Liver (tissue), 9 donors: Measurements from ENCODE around the gene LSM6. TPM values are rescaled to one million over a fixed set of nuclear protein-coding genes. Genes with fewer than 3 reads are reported as not detected.

Source experiments
- DNase-seq: peaks from one replicate; pipeline ENCODE4 v3.0.0-alpha.2; 2017; ENCODE audit warnings: low spot score
- H3K27ac ChIP-seq, 2 donors: one replicate each; pipeline ENCODE4 v1.7.0; 2013; ENCODE audit warnings: inconsistent platforms in 2 of 2, low read length in 2 of 2, control low read depth in 1 of 2, low read depth in 1 of 2, mild to moderate bottlenecking in 1 of 2
- H3K27me3 ChIP-seq, 4 donors: one replicate each; pipeline versions ENCODE4 v1.6.1 to v1.7.0; 2013; ENCODE audit warnings: low read length in 3 of 4, inconsistent platforms in 1 of 4, mild to moderate bottlenecking in 1 of 4, moderate library complexity in 1 of 4; ENCODE audit not compliant: control insufficient read depth in 4 of 4, insufficient read depth in 4 of 4
- H3K36me3 ChIP-seq, 4 donors: one replicate each; pipeline versions ENCODE4 v1.6.1 to v1.7.0; 2013; ENCODE audit warnings: low read length in 3 of 4, mild to moderate bottlenecking in 3 of 4, low read depth in 1 of 4, moderate library complexity in 1 of 4; ENCODE audit not compliant: control insufficient read depth in 4 of 4, insufficient read depth in 3 of 4
- H3K4me1 ChIP-seq, 4 donors: one replicate each; pipeline versions ENCODE4 v1.6.1 to v1.7.0; 2013; ENCODE audit warnings: low read length in 3 of 4, mild to moderate bottlenecking in 3 of 4, moderate library complexity in 1 of 4; ENCODE audit not compliant: control insufficient read depth in 4 of 4, insufficient read depth in 4 of 4
- H3K4me3 ChIP-seq, 3 donors: one replicate each; pipeline versions ENCODE4 v1.6.1 to v1.7.0; 2013; ENCODE audit warnings: low read length in 3 of 3, control low read depth in 1 of 3, low read depth in 1 of 3, mild to moderate bottlenecking in 1 of 3
- H3K9ac ChIP-seq, 2 donors: one replicate each; pipeline ENCODE4 v1.7.0; 2013; ENCODE audit warnings: low read length in 2 of 2, mild to moderate bottlenecking in 2 of 2, moderate library complexity in 2 of 2, control low read depth in 1 of 2, low read depth in 1 of 2
- H3K9me3 ChIP-seq, 4 donors: one replicate each; pipeline versions ENCODE4 v1.6.1 to v1.7.0; 2013; ENCODE audit warnings: low read length in 3 of 4; ENCODE audit not compliant: control insufficient read depth in 4 of 4
- EGR1 ChIP-seq, 2 donors: IDR thresholded peaks; 2 replicates each; pipeline ENCODE4 v1.6.1; 2016 to 2018; ENCODE audit warnings: antibody characterized with exemption in 2 of 2, low read depth in 2 of 2
- FOXA2 ChIP-seq: IDR thresholded peaks from 2 replicates; pipeline ENCODE4 v1.6.1; 2016; ENCODE audit warnings: antibody characterized with exemption
- GABPA ChIP-seq, 2 donors: IDR thresholded peaks in 1 of 2; conservative IDR thresholded peaks in 1 of 2; 2 replicates each; pipeline ENCODE4 v1.6.1; 2016; ENCODE audit warnings: antibody characterized with exemption in 2 of 2, mild to moderate bottlenecking in 1 of 2, moderate library complexity in 1 of 2
- HNF4A ChIP-seq, 2 donors: conservative IDR thresholded peaks; 2 replicates each; pipeline ENCODE4 v1.6.1; 2016; ENCODE audit warnings: antibody characterized with exemption in 2 of 2, mild to moderate bottlenecking in 2 of 2
- HNF4G ChIP-seq: IDR thresholded peaks from 2 replicates; pipeline ENCODE4 v1.6.1; 2016; ENCODE audit warnings: antibody characterized with exemption
- JUND ChIP-seq, 2 donors: IDR thresholded peaks; 2 replicates each; pipeline ENCODE4 v1.6.1; 2016; ENCODE audit warnings: antibody characterized with exemption in 2 of 2
- NR2F2 ChIP-seq: IDR thresholded peaks from 2 replicates; pipeline ENCODE4 v1.6.1; 2016; ENCODE audit warnings: antibody characterized with exemption
- RAD21 ChIP-seq, 2 donors: IDR thresholded peaks; 2 replicates each; pipeline ENCODE4 v1.6.1; 2016; ENCODE audit warnings: antibody characterized with exemption in 2 of 2, mild to moderate bottlenecking in 2 of 2
- RXRA ChIP-seq, 2 donors: IDR thresholded peaks; 2 replicates each; pipeline ENCODE4 v1.6.1; 2017 to 2018; ENCODE audit warnings: antibody characterized with exemption in 2 of 2, mild to moderate bottlenecking in 1 of 2
- SP1 ChIP-seq: IDR thresholded peaks from 2 replicates; pipeline ENCODE4 v1.6.1; 2018; ENCODE audit warnings: antibody characterized with exemption, mild to moderate bottlenecking
- YY1 ChIP-seq: IDR thresholded peaks from 2 replicates; pipeline ENCODE4 v1.6.1; 2016; ENCODE audit warnings: antibody characterized with exemption, mild to moderate bottlenecking
- WGBS: extraction: QIAGEN DNeasy Blood & Tissue Kit; methylation state at CpG from one replicate; pipeline ENCODE4 v1.1.7; 2013; 5-methylcytosine and 5-hydroxymethylcytosine counted together
- polyA plus RNA-seq, 2 donors: library from polyadenylated mRNA; stranded (reverse) in 1 of 2; unstranded in 1 of 2; fragments of 200-250 nt in 1 of 2; fragments of >200 nt in 1 of 2; fragmentation: Nextera tagmentation in 1 of 2; extraction: Ambion mirVana in 1 of 2; gene quantifications; one replicate each; pipeline versions ENCODE4 v1.2.1 to v1.2.3, GENCODE V29; 2013 to 2015
- total RNA-seq, 2 donors: library from RNA; depleted of rRNA; stranded (reverse); fragments of >200 nt; gene quantifications; one replicate each; pipeline ENCODE4 v1.2.3, GENCODE V29; 2014
- TF ChIP-seq, protein P1 (sequence below): IDR thresholded peaks from 2 replicates; pipeline ENCODE4 v1.6.1; 2016; ENCODE audit warnings: antibody characterized with exemption
- TF ChIP-seq, protein P2 (sequence below): IDR thresholded peaks from 2 replicates; pipeline ENCODE4 v1.6.1; 2016; ENCODE audit warnings: antibody characterized with exemption, mild to moderate bottlenecking
- TF ChIP-seq, protein P3 (sequence below): IDR thresholded peaks from 2 replicates; pipeline ENCODE4 v1.6.1; 2016; ENCODE audit warnings: antibody characterized with exemption
- TF ChIP-seq, protein P4 (sequence below): IDR thresholded peaks from 2 replicates; pipeline ENCODE4 v1.6.1; 2016; ENCODE audit warnings: antibody characterized with exemption
- donor health status: healthy.
- donor health status: healthy.
- donor health status: healthy.
- donor health status: healthy.
- donor health status: healthy.

Gene LSM6
- total and polyA plus RNA-seq, 4 donors: 14.7 to 26.9 (median 24.2) TPM

DNA sequence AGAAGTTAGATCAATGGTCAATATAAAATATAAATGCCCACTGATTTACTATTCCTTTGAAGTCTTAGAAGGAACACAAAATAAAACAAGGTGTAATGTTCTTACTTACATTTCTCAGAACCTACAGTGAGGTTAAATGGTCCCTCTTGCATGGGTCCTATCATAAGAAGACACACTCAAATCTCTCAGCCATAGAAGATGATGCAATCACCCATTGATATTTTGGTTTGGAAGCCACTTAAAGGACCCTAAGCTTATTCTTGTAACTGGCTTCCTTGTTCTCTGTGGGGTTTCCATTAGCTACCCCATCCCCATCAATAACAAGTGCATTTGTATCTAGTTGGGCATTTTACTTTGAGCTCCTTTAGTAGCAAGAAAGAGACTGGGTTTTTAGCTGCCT, 53.9 kb downstream of the LSM6 start:
- no peak overlapping the region for H3K9ac ChIP-seq
- DNase-seq: no peak
- no peak overlapping the region for H3K4me3 ChIP-seq
- no peak for TF ChIP-seq RXRA (IDR thresholded peaks at IDR 0.05)
- no peak for TF ChIP-seq EGR1 (IDR thresholded peaks at IDR 0.05; ENCODE audit: low read depth in 2 of 2)
- TF ChIP-seq, protein P1, sequence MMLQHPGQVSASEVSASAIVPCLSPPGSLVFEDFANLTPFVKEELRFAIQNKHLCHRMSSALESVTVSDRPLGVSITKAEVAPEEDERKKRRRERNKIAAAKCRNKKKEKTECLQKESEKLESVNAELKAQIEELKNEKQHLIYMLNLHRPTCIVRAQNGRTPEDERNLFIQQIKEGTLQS: no peak
- no peak for TF ChIP-seq JUND (IDR thresholded peaks at IDR 0.05)
- TF ChIP-seq RAD21 (IDR thresholded peaks at IDR 0.05): no peak
- no peak for TF ChIP-seq GABPA (IDR thresholded peaks at IDR 0.05 in 1 of 2, conservative IDR thresholded peaks at IDR 0.05 in 1 of 2)
- TF ChIP-seq, protein P2, sequence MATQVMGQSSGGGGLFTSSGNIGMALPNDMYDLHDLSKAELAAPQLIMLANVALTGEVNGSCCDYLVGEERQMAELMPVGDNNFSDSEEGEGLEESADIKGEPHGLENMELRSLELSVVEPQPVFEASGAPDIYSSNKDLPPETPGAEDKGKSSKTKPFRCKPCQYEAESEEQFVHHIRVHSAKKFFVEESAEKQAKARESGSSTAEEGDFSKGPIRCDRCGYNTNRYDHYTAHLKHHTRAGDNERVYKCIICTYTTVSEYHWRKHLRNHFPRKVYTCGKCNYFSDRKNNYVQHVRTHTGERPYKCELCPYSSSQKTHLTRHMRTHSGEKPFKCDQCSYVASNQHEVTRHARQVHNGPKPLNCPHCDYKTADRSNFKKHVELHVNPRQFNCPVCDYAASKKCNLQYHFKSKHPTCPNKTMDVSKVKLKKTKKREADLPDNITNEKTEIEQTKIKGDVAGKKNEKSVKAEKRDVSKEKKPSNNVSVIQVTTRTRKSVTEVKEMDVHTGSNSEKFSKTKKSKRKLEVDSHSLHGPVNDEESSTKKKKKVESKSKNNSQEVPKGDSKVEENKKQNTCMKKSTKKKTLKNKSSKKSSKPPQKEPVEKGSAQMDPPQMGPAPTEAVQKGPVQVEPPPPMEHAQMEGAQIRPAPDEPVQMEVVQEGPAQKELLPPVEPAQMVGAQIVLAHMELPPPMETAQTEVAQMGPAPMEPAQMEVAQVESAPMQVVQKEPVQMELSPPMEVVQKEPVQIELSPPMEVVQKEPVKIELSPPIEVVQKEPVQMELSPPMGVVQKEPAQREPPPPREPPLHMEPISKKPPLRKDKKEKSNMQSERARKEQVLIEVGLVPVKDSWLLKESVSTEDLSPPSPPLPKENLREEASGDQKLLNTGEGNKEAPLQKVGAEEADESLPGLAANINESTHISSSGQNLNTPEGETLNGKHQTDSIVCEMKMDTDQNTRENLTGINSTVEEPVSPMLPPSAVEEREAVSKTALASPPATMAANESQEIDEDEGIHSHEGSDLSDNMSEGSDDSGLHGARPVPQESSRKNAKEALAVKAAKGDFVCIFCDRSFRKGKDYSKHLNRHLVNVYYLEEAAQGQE: no peak
- no peak for TF ChIP-seq FOXA2
- TF ChIP-seq, protein P3, sequence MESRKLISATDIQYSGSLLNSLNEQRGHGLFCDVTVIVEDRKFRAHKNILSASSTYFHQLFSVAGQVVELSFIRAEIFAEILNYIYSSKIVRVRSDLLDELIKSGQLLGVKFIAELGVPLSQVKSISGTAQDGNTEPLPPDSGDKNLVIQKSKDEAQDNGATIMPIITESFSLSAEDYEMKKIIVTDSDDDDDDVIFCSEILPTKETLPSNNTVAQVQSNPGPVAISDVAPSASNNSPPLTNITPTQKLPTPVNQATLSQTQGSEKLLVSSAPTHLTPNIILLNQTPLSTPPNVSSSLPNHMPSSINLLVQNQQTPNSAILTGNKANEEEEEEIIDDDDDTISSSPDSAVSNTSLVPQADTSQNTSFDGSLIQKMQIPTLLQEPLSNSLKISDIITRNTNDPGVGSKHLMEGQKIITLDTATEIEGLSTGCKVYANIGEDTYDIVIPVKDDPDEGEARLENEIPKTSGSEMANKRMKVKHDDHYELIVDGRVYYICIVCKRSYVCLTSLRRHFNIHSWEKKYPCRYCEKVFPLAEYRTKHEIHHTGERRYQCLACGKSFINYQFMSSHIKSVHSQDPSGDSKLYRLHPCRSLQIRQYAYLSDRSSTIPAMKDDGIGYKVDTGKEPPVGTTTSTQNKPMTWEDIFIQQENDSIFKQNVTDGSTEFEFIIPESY: no peak
- no peak for TF ChIP-seq YY1
- TF ChIP-seq, protein P4, sequence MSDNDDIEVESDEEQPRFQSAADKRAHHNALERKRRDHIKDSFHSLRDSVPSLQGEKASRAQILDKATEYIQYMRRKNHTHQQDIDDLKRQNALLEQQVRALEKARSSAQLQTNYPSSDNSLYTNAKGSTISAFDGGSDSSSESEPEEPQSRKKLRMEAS: no peak
- H3K27ac ChIP-seq: no peak overlapping the region
- no peaks in the 10 kb centered on the region for H3K27me3 ChIP-seq
- H3K9me3 ChIP-seq: peaks cover 0 to 3% (median 0%) of the 10 kb centered on the region in 4 donors
- no peaks in the 10 kb centered on the region for H3K4me1 ChIP-seq
- no peaks in the 10 kb centered on the region for H3K36me3 ChIP-seq

DNA sequence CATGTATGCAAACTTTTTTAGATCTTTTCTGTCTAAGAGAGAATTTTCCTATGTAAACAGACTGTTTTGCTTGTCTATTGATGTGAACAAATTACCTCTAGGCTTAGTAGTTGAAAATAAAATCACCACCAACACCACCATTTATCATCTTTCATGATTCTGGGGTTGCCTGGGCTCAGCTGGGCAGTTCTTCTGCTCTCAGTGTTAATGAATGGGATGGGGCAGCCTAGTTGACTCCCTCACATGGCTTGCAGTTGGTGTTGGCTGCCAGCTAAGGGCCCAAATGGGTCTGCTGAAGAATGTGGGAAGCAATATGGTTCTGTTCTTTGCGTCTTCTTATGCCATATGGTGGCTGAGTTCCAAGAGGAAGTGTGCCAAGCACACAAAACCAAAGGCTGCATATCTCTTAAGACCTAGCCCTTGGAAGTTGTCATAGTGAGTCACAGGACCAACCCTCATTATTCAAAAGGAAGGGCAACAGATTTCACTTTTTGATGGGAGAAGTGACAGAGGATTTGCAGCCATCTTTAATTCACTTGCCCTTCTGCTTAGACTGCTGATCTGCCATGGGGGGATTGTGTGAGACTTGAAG, 56.7 kb downstream of the LSM6 start:
- no peak for DNase-seq
- no peak overlapping the region for H3K27ac ChIP-seq
- peaks cover 0 to 3% (median 0%) of the 10 kb centered on the region in 4 donors for H3K9me3 ChIP-seq
- WGBS: 80% methylated on average over 1 of the region's 1 CpG
- H3K27me3 ChIP-seq: no peaks in the 10 kb centered on the region
- H3K9ac ChIP-seq: no peak overlapping the region
- no peaks in the 10 kb centered on the region for H3K4me1 ChIP-seq
- no peaks in the 10 kb centered on the region for H3K36me3 ChIP-seq
- H3K4me3 ChIP-seq: no peak overlapping the region
- TF ChIP-seq, protein P4: no peak
- no peak for TF ChIP-seq JUND (IDR thresholded peaks at IDR 0.05)
- TF ChIP-seq YY1: no peak
- TF ChIP-seq SP1: no peak
- TF ChIP-seq, protein P2: no peak
- TF ChIP-seq GABPA (IDR thresholded peaks at IDR 0.05 in 1 of 2, conservative IDR thresholded peaks at IDR 0.05 in 1 of 2): no peak
- no peak for TF ChIP-seq RAD21 (IDR thresholded peaks at IDR 0.05)
- no peak for TF ChIP-seq RXRA (IDR thresholded peaks at IDR 0.05)
- no peak for TF ChIP-seq FOXA2
- TF ChIP-seq HNF4G: no peak
- no peak for TF ChIP-seq NR2F2
- TF ChIP-seq, protein P3: no peak
- TF ChIP-seq, protein P1: no peak
- no peak for TF ChIP-seq HNF4A (conservative IDR thresholded peaks at IDR 0.05)
